T-helper 22 cell (primary cell): ENCODE results near the gene SSR2.
"Not testable (repeated sequence)": the region's sequence is repeated elsewhere in the genome, so short reads cannot be mapped to it uniquely, and the experiment has no call there.

Experiments
- DNase-seq: peaks from one replicate; pipeline ENCODE4 v3.0.0-alpha.2; 2020; ENCODE audit warnings: low read depth

Gene SSR2

GRCh38 chr1:156048663-156049258, 28.0 kb upstream of the SSR2 start:
- no peak for DNase-seq

DNA sequence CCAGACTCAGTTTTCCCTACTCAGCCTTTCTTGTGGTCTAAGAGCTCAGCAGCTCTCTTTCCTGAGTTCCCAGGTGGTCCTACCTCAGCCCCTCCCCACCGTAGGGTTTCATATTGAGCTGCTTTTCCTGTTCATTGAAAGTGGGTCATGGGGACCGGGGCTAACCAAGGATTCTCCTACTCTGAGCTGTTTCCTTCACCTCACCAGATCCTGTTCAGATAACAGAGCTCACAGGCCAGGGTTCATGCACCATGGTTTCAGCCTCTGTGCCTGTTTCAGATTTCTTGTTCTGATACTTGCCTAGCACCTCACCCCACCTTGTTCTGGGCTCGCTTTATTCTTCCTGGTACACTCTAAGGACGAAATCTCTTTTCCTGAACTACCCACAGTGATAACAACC, 24.3 kb upstream of the SSR2 start:
- DNase-seq: no peak

DNA sequence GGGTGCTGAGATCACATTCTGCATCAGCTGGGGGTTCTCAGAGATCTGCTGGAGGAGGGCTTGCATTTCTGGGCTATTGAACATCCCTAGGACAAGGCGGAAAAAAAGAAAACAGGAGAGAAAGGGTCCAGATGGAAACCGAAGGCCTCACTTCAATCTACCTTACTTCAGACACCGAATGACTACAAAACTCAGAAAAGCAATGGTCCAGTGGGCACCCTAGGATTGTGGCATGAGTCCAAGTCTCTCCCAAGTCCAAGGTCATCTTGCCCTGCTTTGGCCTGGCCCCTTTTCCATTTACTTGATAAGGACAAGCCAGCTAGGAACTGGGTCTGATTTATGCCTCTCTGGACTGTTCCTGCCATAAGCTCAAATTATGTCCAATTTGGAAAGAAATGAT, 22.1 kb upstream of the SSR2 start:
- DNase-seq: no peak

- not testable (repeated sequence) for DNase-seq
Measured at GRCh38 chr1:156034991-156035390, 14.2 kb upstream of the SSR2 start.

- DNase-seq: no peak
Measured at GRCh38 chr1:156033011-156033410, 12.3 kb upstream of the SSR2 start.

DNA sequence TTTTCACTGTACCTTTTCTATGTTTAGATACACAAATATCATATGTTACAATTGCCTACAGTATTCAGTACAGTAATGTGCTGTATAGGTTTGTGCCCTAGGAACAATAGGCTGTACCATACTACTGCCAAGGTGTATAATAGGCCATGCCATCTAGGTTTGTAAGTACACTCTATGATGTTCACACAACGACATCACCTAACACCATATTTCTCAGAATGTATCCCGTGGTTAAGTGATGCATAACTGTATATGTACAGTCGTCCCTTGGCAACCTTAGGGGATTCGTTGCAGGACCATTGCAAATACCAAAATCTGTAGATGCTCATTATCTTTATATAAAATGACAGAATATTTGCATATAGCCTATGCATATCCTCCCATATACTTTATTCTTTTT, 5.8 kb upstream of the SSR2 start:
- DNase-seq: no peak

- DNase-seq: no peak
Measured at GRCh38 chr1:156025876-156026275, 5.1 kb upstream of the SSR2 start.

DNA sequence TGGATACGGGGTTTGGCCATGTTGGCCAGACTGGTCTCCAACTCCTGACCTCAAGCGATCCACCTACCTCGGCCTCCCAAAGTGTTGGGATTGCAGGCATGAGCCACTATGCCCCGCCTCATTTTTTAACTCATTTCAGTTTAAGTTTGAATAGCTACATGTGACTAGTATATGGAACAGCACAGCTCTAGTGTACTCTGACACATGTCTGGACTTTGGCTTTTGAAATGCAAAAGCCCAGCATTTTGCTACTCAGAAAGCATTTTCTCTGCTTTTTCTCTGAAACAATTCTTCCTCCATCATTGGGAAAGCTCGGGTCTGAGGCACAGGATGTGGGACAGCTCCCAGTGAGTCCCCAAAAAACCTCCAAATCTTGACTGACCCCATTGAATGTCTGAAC, 4.0 kb upstream of the SSR2 start:
- DNase-seq: no peak

GRCh38 chr1:156021954-156022353, 1.2 kb upstream of the SSR2 start:
- no peak for DNase-seq

DNA sequence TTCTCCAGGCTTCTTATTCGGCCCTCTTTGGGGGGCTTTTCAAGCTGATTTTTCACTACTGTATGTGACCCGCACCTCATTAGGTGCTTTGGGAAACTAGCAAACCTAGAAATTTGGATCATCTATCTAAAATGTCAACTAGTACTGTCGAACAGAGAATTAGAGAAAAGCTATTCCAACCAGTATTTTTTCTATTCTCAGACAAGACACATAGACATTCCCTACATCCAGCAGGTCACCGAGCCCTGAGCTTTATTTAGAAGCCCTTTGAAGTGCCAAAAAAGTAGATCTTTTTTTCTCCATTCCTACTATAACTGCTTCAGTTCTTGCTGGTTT, 310 bp upstream of the SSR2 start:
- no peak for DNase-seq

- no peak for DNase-seq
Measured at GRCh38 chr1:156019946-156020292, 832 bp downstream of the SSR2 start.

DNA sequence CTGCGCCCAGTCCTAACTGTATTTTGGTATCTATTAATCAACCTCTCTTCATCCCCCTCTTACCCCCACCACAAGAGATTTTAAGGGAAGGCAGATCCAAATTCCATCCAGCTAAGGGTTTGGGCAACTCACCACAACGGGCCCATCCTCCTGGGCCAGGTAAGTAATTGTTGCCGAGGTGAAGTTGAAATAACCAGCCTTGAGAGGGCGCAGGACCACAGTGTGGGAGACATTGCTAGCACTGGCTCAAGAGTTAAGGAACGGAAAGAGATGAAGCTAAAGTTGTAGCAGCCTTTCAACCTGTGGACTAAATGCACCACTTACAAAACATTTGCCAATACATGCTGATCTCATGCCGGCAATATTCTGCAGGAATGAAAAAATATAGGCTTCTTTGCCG, 5.9 kb downstream of the SSR2 start:
- DNase-seq: no peak

DNA sequence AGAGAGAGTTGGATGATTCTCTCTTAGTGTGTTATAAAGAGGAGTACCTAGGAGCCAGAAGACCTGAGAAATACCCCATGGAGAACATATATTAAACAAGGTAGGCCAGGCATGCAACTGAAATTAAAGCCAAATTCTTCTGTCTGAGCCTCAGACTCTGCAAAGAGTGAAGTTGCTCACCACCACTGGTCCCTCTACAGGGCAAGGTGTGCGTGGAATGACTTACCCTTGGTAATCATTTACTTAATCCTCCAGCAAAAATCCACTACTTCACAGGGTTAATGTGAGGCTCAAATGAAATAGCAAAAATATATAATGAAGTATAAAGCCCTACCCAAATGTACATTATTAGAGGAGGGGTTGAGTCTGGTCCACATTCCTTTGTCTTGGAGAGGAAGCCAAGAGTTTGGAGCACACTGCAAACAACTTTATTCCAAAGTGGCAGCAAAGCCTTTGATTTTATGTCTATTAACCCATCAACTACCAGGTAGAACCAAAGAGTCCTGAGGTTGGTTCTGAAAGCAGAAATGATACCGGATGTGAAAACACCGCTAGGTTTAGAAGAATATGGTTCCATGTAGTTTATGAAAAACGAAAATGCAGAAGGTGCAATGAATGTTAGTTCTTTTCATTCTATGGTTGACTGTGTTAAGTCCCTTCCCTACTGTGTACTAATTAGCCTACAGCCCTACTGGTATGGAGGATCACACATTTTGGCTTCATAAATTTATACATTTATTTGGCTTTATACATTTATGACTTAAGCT, 8.5 kb downstream of the SSR2 start:
- no peak for DNase-seq

GRCh38 chr1:156009404-156009803, 11.3 kb downstream of the SSR2 start:
- no peak for DNase-seq

DNA sequence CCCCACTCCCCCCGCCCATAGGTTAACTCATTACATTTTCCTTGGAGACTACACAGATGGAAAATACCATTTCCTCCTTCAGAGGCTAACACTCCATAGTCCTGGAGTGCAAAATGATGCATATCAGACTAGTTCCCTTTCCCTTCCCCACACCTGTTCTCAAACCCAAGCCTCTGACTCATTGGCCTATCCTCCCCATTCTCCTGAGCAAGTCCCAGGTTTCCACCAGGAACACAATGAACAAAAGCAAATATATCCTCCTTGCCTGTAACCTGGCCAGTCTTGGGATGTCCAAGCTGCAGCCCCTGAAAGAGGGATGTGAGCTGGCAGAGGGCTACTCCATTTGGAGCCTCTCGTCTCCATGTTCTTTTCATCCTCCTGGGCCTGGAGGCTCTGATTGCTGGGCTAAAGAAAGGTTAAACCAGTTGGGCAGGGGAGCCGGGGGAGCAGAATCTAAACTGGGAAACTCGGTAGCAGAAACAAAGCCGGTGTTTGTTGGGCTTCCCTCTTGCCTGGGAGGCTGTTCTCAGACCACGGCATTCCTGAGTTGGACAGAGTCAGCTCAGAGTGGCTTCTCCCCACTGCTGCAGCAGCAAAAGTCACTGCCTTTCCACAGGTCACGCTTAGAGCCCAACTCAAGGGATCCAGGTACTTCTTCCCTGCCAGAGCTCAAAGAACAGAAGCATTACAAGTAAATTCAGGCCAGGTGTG, 13.9 kb downstream of the SSR2 start:
- DNase-seq: no peak

GRCh38 chr1:156004843-156005584, 15.7 kb downstream of the SSR2 start:
- no peak for DNase-seq

GRCh38 chr1:156003923-156004188, 16.9 kb downstream of the SSR2 start:
- no peak for DNase-seq

DNA sequence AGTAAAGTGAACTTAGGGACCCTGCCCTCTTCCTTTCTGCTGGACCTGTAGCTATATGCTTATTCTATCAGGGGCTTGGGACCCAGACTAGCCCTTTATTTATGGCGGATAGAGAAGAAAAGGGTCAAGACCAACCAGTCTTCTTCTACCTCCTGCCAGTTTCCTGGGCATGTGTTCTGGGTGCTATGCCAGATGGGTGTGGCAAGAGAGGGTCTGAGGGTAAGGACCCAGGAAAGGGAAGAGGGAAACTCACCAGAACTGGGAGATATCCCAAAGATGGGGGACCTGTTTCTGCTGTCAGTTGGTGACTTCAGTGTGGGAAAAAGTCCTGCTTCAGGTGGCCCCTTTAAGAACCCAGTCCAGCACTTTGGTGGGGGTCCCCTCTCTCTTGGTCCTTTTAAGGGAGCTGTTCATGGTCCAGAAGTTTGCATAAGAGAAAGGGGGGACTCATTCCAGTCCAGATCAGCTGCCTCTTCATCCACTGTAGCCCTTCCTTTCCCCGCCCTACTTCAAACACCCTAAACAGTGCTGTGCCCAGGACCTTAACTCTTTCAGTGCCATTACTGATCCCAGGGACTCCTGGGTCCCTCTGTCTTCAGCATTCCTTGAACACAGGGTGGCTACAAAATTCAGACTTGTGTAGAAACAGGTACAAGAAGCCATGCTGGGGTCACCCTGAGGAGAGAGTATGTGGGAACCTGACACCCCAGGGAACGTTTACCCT, 18.4 kb downstream of the SSR2 start:
- no peak for DNase-seq

- no peak for DNase-seq
Measured at GRCh38 chr1:156001662-156002171, 19.0 kb downstream of the SSR2 start.

DNA sequence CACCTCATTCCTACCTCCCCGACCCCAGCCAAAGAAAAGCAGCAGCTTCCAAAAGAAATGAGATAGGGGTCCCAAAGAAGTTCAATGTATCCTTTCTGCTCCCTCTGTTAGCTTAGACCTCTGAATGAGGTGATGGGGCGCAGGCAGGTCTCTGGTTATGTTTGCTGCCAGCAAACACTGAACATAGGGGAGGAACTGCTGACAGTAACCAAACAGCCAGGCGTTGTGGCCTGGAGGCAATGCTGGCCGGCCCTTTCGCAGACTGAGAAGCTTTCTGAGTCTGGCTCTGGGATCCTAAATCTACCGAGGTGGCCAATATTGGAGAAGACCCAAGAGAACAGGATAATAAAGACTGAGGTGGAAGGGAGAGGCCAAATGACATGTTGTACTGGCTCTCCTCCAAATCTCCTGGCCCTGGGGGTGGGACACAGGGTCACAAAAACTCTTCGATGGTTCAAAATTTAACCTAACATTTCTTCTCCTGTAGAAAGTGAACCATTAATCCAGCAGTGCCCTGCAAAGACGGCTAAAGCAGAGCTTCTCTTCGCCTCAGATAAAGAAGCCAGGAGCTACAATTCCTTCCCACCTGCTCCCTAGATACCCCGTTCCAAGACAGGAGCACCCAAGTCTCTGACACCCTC, 19.6 kb downstream of the SSR2 start:
- no peak for DNase-seq

GRCh38 chr1:155999964-156000363, 20.8 kb downstream of the SSR2 start:
- no peak for DNase-seq

- DNase-seq: no peak
Measured at GRCh38 chr1:155996166-155996565, 24.6 kb downstream of the SSR2 start.
